ENCODE results near the gene MAP7.

The MAP7 gene

GRCh38 chr6:136544326-136544725, 5.9 kb downstream of the MAP7 start:
- H3K27ac ChIP-seq (ENCODE audit: low read depth, low read length): no peak overlapping the region
- no peak overlapping the region for H2BK5ac ChIP-seq (ENCODE audit: low read length)
- H3K4me3 ChIP-seq (ENCODE audit: low read length): no peak overlapping the region
- WGBS (ENCODE audit: extremely low coverage, insufficient coverage, low lambda C conversion rate): no CpG with 5 or more reads among the region's 1 CpG
- no peaks in the 10 kb centered on the region for H3K36me3 ChIP-seq (ENCODE audit: control insufficient read depth, insufficient read depth, low read length)
- no peak overlapping the region for H3K18ac ChIP-seq (ENCODE audit: low read length)
- no peak overlapping the region for H2AK5ac ChIP-seq (ENCODE audit: low read length)
- no peak overlapping the region for H2BK120ac ChIP-seq (ENCODE audit: low read depth, low read length)
- no peak overlapping the region for H3K4me2 ChIP-seq (ENCODE audit: low read length)
- no peak overlapping the region for H3K4ac ChIP-seq (ENCODE audit: low read depth, low read length)
- peaks cover 41% of the 10 kb centered on the region for H3K79me2 ChIP-seq (ENCODE audit: control insufficient read depth, insufficient read depth, low read length)
- H3K27me3 ChIP-seq (ENCODE audit: insufficient read depth, low read length, poor library complexity): no peaks in the 10 kb centered on the region
- no peak overlapping the region for H4K5ac ChIP-seq (ENCODE audit: low read length)
- no peak overlapping the region for H3K23ac ChIP-seq (ENCODE audit: low read length)
- no peak overlapping the region for H2BK15ac ChIP-seq (replicated peaks; ENCODE audit: low read depth)
- H4K8ac ChIP-seq (ENCODE audit: low read depth, low read length): no peak overlapping the region
- H3K9ac ChIP-seq (ENCODE audit: low read length): no peak overlapping the region
- H3K4me1 ChIP-seq (ENCODE audit: control insufficient read depth, low read depth, low read length): no peaks in the 10 kb centered on the region
- H3K79me1 ChIP-seq (ENCODE audit: low read length): peaks cover 5% of the 10 kb centered on the region
- no peak for DNase-seq
- no peak overlapping the region for H3K56ac ChIP-seq (ENCODE audit: low read length)

DNA sequence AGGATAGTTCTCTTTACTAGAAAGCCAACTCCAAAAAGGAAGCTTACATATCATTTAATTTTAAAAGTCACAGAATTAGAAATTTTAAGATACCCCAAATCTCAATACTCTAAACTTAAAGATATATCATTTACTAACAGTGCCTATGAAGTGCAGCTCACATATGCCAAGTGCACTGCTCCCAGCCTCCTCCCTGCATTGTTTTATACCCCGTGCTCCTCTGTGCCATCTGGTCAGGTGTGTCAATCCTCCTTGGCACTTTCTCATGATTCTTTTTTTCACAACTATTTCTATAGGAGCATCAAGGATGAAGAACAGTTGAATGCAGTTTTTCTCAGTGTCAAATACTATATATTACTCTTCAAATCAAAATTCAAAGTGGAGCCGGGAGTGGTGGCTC, 8.8 kb downstream of the MAP7 start:
- no peak overlapping the region for H2AK5ac ChIP-seq (ENCODE audit: low read length)
- H3K36me3 ChIP-seq (ENCODE audit: control insufficient read depth, insufficient read depth, low read length): no peaks in the 10 kb centered on the region
- no peak overlapping the region for H3K27ac ChIP-seq (ENCODE audit: low read depth, low read length)
- H3K18ac ChIP-seq (ENCODE audit: low read length): no peak overlapping the region
- H3K79me1 ChIP-seq (ENCODE audit: low read length): peaks cover 7% of the 10 kb centered on the region
- H3K23ac ChIP-seq (ENCODE audit: low read length): no peak overlapping the region
- DNase-seq: no peak
- H2BK15ac ChIP-seq (replicated peaks; ENCODE audit: low read depth): no peak overlapping the region
- H2BK5ac ChIP-seq (ENCODE audit: low read length): no peak overlapping the region
- H3K27me3 ChIP-seq (ENCODE audit: insufficient read depth, low read length, poor library complexity): no peaks in the 10 kb centered on the region
- H3K56ac ChIP-seq (ENCODE audit: low read length): no peak overlapping the region
- no peak overlapping the region for H3K4me3 ChIP-seq (ENCODE audit: low read length)
- H3K4ac ChIP-seq (ENCODE audit: low read depth, low read length): no peak overlapping the region
- H3K4me1 ChIP-seq (ENCODE audit: control insufficient read depth, low read depth, low read length): no peaks in the 10 kb centered on the region
- H2BK120ac ChIP-seq (ENCODE audit: low read depth, low read length): no peak overlapping the region
- no peak overlapping the region for H3K9ac ChIP-seq (ENCODE audit: low read length)
- no peak overlapping the region for H3K4me2 ChIP-seq (ENCODE audit: low read length)
- no CpG with 5 or more reads among the region's 2 CpGs for WGBS (ENCODE audit: extremely low coverage, insufficient coverage, low lambda C conversion rate)
- peaks cover 34% of the 10 kb centered on the region for H3K79me2 ChIP-seq (ENCODE audit: control insufficient read depth, insufficient read depth, low read length)
- no peak overlapping the region for H4K5ac ChIP-seq (ENCODE audit: low read length)
- no peak overlapping the region for H4K8ac ChIP-seq (ENCODE audit: low read depth, low read length)

- Histone ChIP-seq H3K9ac (ENCODE audit: low read length) (no peak overlapping the region), H3K23ac (ENCODE audit: low read length) (no peak overlapping the region), H2BK120ac (ENCODE audit: low read depth, low read length) (no peak overlapping the region), H4K8ac (ENCODE audit: low read depth, low read length) (no peak overlapping the region), H2BK15ac (replicated peaks; ENCODE audit: low read depth) (no peak overlapping the region), H2AK5ac (ENCODE audit: low read length) (no peak overlapping the region), H3K18ac (ENCODE audit: low read length) (no peak overlapping the region), H3K4me1 (ENCODE audit: control insufficient read depth, low read depth, low read length) (no peaks in the 10 kb centered on the region), H3K79me1 (ENCODE audit: low read length) (peaks cover 7% of the 10 kb centered on the region), H4K5ac (ENCODE audit: low read length) (no peak overlapping the region), H3K27ac (ENCODE audit: low read depth, low read length) (no peak overlapping the region), H3K36me3 (ENCODE audit: control insufficient read depth, insufficient read depth, low read length) (no peaks in the 10 kb centered on the region), H3K79me2 (ENCODE audit: control insufficient read depth, insufficient read depth, low read length) (peaks cover 32% of the 10 kb centered on the region), H3K4me2 (ENCODE audit: low read length) (no peak overlapping the region), H2BK5ac (ENCODE audit: low read length) (no peak overlapping the region), H3K4me3 (ENCODE audit: low read length) (no peak overlapping the region), H3K56ac (ENCODE audit: low read length) (no peak overlapping the region), H3K4ac (ENCODE audit: low read depth, low read length) (no peak overlapping the region), H3K27me3 (ENCODE audit: insufficient read depth, low read length, poor library complexity) (no peaks in the 10 kb centered on the region)
- DNase-seq: no peak
- no CpG with 5 or more reads among the region's 6 CpGs for WGBS (ENCODE audit: extremely low coverage, insufficient coverage, low lambda C conversion rate)
Observed at GRCh38 chr6:136539967-136540652, 10.1 kb downstream of the MAP7 start.

- no peak overlapping the region for H3K4me3 ChIP-seq (ENCODE audit: low read length)
- H4K8ac ChIP-seq (ENCODE audit: low read depth, low read length): no peak overlapping the region
- H3K56ac ChIP-seq (ENCODE audit: low read length): no peak overlapping the region
- no peak for DNase-seq
- H4K5ac ChIP-seq (ENCODE audit: low read length): no peak overlapping the region
- no peaks in the 10 kb centered on the region for H3K4me1 ChIP-seq (ENCODE audit: control insufficient read depth, low read depth, low read length)
- H3K4me2 ChIP-seq (ENCODE audit: low read length): no peak overlapping the region
- no peaks in the 10 kb centered on the region for H3K27me3 ChIP-seq (ENCODE audit: insufficient read depth, low read length, poor library complexity)
- H3K9ac ChIP-seq (ENCODE audit: low read length): no peak overlapping the region
- WGBS (ENCODE audit: extremely low coverage, insufficient coverage, low lambda C conversion rate): no CpG with 5 or more reads among the region's 4 CpGs
- H3K18ac ChIP-seq (ENCODE audit: low read length): no peak overlapping the region
- no peak overlapping the region for H3K4ac ChIP-seq (ENCODE audit: low read depth, low read length)
- no peaks in the 10 kb centered on the region for H3K36me3 ChIP-seq (ENCODE audit: control insufficient read depth, insufficient read depth, low read length)
- H3K79me2 ChIP-seq (ENCODE audit: control insufficient read depth, insufficient read depth, low read length): peaks cover 24% of the 10 kb centered on the region
- no peak overlapping the region for H3K23ac ChIP-seq (ENCODE audit: low read length)
- no peak overlapping the region for H3K27ac ChIP-seq (ENCODE audit: low read depth, low read length)
- H2BK120ac ChIP-seq (ENCODE audit: low read depth, low read length): no peak overlapping the region
- H2BK5ac ChIP-seq (ENCODE audit: low read length): no peak overlapping the region
- peaks cover 8% of the 10 kb centered on the region for H3K79me1 ChIP-seq (ENCODE audit: low read length)
- no peak overlapping the region for H2AK5ac ChIP-seq (ENCODE audit: low read length)
- H2BK15ac ChIP-seq (replicated peaks; ENCODE audit: low read depth): no peak overlapping the region
Observed at GRCh38 chr6:136538836-136539235, 11.4 kb downstream of the MAP7 start.

- no CpG with 5 or more reads among the region's 8 CpGs for WGBS (ENCODE audit: extremely low coverage, insufficient coverage, low lambda C conversion rate)
Observed at GRCh38 chr6:136535880-136536650, 14.2 kb downstream of the MAP7 start.

More at GRCh38 chr6:136535880-136536650, 14.2 kb downstream of the MAP7 start:
- no peak overlapping the region for H3K9ac ChIP-seq (ENCODE audit: low read length)
- H4K8ac ChIP-seq (ENCODE audit: low read depth, low read length): no peak overlapping the region
- H2BK15ac ChIP-seq (replicated peaks; ENCODE audit: low read depth): no peak overlapping the region
- no peak overlapping the region for H2BK5ac ChIP-seq (ENCODE audit: low read length)
- no peak overlapping the region for H3K56ac ChIP-seq (ENCODE audit: low read length)
- no peak overlapping the region for H4K5ac ChIP-seq (ENCODE audit: low read length)
- H3K27ac ChIP-seq (ENCODE audit: low read depth, low read length): no peak overlapping the region
- H3K79me1 ChIP-seq (ENCODE audit: low read length): peaks cover 8% of the 10 kb centered on the region
- no peak overlapping the region for H3K4me3 ChIP-seq (ENCODE audit: low read length)
- H3K4me2 ChIP-seq (ENCODE audit: low read length): no peak overlapping the region
- no peak overlapping the region for H2AK5ac ChIP-seq (ENCODE audit: low read length)
- no peak overlapping the region for H3K4ac ChIP-seq (ENCODE audit: low read depth, low read length)
- H3K27me3 ChIP-seq (ENCODE audit: insufficient read depth, low read length, poor library complexity): no peaks in the 10 kb centered on the region
- DNase-seq: no peak
- no peaks in the 10 kb centered on the region for H3K36me3 ChIP-seq (ENCODE audit: control insufficient read depth, insufficient read depth, low read length)
- H3K23ac ChIP-seq (ENCODE audit: low read length): no peak overlapping the region
- H3K4me1 ChIP-seq (ENCODE audit: control insufficient read depth, low read depth, low read length): no peaks in the 10 kb centered on the region
- no peak overlapping the region for H2BK120ac ChIP-seq (ENCODE audit: low read depth, low read length)
- no peak overlapping the region for H3K18ac ChIP-seq (ENCODE audit: low read length)
- H3K79me2 ChIP-seq (ENCODE audit: control insufficient read depth, insufficient read depth, low read length): peaks cover 17% of the 10 kb centered on the region

All from mesendoderm (in vitro differentiated cells).